AG04449 (cell line): ENCODE results near the gene FAM171A1.
"Not testable (repeated sequence)": the region's sequence is repeated elsewhere in the genome, so short reads cannot be mapped to it uniquely, and the experiment has no call there.

Experiments used
- CTCF ChIA-PET: fragments of 350-600 bp; formaldehyde crosslinking; extraction: SDS; loops from one replicate; lab custom pipeline; 2021; ENCODE audit warnings: antibody characterized with exemption; lab: Yijun Ruan, JAX
- POLR2A ChIA-PET: fragments of 400-600, 350-600 bp; formaldehyde crosslinking; extraction: SDS; loops from one replicate; lab custom pipeline; 2020; ENCODE audit warnings: antibody characterized with exemption, inconsistent platforms; lab: Yijun Ruan, JAX
- DNase-seq: peaks from one replicate; pipeline ENCODE4 v3.0.0-alpha.2; 2010; ENCODE audit warnings: low read depth, low spot score
- H3K4me3 ChIP-seq: 2 replicates; pipeline ENCODE4 v1.5.1; 2011; ENCODE audit warnings: low read depth, mild to moderate bottlenecking, control low read depth, low read length
- TF ChIP-seq, protein P1 (sequence below): IDR thresholded peaks from one replicate; pipeline ENCODE4 v1.5.1; 2011; ENCODE audit warnings: mild to moderate bottlenecking, moderate library complexity, low read length, control low read depth, inconsistent platforms; ENCODE audit not compliant: insufficient read depth; ENCODE audit errors: missing control alignments

FAM171A1 gene

DNA sequence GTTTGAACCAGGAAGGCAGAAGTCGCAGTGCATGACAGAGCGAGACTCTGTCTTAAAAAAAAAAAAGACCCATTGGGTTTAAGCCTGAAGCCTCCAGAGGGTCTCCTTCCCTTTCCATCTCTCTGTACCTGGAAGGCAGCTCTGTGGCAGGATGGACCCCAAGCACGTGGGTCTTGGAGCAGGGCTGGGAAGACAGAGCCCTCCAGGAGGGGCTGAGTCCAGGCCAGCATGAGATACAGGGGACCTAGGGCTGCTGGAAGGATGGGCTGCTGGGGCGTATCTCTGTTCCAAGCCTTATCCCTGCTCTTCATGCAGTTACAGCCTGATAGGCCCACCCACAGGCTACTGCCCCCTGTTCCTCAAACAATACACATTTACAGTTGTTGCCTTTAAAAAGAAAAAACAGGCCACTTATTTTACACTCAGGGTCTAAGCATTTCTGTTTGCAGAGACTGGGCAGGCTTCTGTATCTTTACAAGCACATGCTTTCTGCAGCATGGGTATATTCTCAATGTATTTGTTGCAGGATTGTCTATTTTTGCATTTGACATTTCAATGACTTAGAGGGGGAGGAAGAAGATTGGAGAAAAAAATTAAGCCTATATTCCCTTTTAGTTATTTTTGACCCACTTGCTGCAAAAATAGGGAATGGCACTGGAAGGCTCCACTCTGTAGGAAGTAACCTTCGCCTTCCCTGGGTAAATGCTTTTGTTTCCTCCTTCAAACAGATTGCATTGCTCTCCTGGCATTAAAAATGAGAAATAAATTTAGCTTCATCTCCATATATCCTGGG, 60.1 kb downstream of the FAM171A1 start:
- TF ChIP-seq, protein P1, sequence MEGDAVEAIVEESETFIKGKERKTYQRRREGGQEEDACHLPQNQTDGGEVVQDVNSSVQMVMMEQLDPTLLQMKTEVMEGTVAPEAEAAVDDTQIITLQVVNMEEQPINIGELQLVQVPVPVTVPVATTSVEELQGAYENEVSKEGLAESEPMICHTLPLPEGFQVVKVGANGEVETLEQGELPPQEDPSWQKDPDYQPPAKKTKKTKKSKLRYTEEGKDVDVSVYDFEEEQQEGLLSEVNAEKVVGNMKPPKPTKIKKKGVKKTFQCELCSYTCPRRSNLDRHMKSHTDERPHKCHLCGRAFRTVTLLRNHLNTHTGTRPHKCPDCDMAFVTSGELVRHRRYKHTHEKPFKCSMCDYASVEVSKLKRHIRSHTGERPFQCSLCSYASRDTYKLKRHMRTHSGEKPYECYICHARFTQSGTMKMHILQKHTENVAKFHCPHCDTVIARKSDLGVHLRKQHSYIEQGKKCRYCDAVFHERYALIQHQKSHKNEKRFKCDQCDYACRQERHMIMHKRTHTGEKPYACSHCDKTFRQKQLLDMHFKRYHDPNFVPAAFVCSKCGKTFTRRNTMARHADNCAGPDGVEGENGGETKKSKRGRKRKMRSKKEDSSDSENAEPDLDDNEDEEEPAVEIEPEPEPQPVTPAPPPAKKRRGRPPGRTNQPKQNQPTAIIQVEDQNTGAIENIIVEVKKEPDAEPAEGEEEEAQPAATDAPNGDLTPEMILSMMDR, result no peak
- ChIA-PET CTCF (interaction anchor here (1.5 kb wide), 2 partner anchors 10 to 60 kb away, joined by 5 to 8 read pairs; partner anchors contain the start of gene FAM171A1), POLR2A (no interaction called here)
- DNase-seq, result no peak
- no peak overlapping the region for H3K4me3 ChIP-seq

DNA sequence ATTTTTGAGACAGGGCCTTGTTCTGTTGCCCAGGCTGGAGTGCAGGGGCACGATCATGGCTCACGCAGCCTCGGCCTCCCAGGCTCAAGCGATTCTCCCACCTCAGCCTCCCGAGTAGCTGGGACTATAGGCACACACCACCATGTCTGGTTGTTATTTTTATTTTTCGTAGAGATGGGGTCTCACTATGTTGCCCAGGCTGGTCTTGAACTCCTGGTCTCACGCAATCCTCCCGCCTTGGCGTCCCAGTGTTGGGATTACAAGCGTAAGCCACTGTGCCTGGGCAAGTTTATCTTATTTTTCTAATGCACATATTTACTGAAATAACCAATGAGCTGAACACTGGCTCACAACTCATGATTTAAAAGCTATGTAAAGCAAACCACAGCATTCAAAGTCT, 61.9 kb downstream of the FAM171A1 start:
- H3K4me3 ChIP-seq, result no peak overlapping the region
- CTCF ChIA-PET, result interaction anchor here (1.2 kb wide), 1 partner anchor 15 kb away, joined by 4 read pairs; no protein-coding TSS in a partner anchor
- POLR2A ChIA-PET, result no interaction called here
- TF ChIP-seq, protein P1, result no peak
- DNase-seq, result no peak

DNA sequence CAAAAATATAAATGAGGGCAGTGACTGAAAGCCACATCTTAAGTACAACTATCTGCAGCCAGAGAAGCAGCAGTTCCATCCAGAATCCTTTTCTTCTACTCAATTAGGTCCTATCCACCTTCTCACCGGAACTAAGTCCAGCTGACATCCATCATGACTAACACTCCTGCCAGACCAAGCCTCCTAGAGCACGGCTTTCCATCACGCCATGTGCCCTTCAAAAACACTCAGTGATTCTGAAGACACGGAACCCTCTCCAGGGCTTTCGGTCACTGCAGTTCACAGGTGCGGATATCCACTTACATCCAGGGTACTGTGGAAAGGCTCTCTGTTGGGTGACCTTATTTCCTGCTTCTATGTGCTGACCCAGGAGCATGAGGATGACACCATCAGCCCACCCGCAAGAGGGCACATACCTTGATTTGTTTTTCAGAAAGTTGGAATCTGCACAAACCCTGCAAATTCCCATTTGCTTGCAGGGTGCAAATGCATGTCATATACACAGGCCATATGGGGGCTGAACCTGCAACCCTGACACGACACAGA, 64.3 kb downstream of the FAM171A1 start:
- TF ChIP-seq, protein P1, result no peak
- CTCF ChIA-PET, result no interaction called here
- POLR2A ChIA-PET, result no interaction called here
- no peak for DNase-seq
- no peak overlapping the region for H3K4me3 ChIP-seq

DNA sequence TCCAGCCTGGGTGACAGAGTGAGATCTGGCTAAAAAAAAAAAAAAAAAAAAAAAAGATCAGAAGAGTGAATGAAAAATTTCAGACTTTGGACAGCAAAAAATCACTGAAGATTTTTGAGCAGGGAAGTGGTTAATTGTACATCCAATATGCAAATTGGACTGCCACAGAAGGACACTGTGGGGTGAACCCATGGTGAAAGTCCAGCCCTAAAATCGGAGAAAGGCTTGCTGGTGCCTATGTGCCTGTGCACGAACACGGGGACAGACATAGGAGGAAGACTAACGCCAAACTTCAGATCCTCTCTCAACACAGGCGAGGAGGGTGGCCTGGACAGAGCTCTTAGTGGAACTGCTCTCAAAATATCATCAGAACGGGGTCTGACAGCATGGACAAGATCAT, 65.5 kb downstream of the FAM171A1 start:
- ChIA-PET CTCF (no interaction called here), POLR2A (no interaction called here)
- no peak overlapping the region for H3K4me3 ChIP-seq
- no peak for DNase-seq
- TF ChIP-seq, protein P1, result no peak

DNA sequence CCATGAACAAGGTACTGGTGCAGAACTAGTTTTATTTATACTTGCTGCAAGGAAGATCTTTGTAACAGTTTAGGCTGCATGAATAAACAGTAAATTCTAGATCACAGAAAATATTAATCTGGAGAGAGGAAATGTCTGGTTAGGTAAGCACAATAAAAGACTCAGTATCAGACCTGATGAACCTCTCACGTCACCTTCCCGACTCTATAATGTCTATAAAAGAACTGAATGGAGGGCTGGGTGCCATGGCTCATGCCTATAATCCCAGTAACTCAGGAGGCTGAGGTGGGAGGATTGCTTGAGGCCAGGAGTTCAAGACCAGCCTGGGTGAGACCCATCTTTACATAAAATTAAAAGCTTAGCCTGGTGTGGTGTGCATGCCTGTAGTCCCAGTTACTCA, 65.9 kb downstream of the FAM171A1 start:
- ChIA-PET POLR2A (no interaction called here), CTCF (no interaction called here)
- DNase-seq, result no peak
- TF ChIP-seq, protein P1, result no peak
- H3K4me3 ChIP-seq, result no peak overlapping the region

DNA sequence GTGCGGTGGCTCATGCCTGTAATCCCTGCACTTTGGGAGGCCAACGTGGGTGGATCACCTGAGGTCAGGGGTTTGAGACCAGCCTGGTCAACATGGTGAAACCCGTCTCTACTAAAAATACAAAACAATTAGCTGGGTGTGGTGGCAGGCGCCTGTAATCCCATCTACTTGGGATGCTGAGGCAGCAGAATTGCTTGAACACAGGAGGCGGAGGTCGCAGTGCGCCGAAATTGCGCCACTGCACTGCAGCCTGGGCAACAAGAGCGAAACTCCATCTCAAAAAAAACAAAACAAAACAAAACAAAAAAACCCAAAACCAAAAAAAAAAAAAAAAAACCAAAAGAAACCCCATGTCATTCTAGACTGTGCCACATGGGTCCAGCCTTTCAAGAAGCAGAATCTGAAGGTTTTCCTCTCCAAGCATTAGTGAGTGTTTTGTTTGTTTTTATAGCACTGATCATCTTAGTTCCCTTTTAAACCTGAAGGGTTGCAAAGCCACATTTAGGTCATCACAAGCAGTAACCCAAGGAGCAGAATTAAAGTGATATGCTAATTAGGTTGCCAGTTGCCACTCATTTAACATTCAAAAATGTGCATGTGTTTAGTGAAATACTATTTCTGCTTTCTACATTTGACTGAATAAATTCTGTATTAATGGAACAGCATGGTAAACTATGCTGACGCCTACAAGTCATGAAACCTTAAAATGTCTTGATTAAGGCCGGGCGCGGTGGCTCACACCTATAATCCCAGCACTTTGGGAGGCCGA, 68.7 kb downstream of the FAM171A1 start:
- POLR2A ChIA-PET, CTCF ChIA-PET, DNase-seq, H3K4me3 ChIP-seq: not testable (repeated sequence)
